ENCODE measurements around the gene THSD7A. TPM values are rescaled to one million over a fixed set of nuclear protein-coding genes. Genes with fewer than 3 reads are reported as not detected.

Gene THSD7A
- total RNA-seq, 1 donor from 2014 or later, result 3.5 TPM

GRCh38 chr7:11787534-11787933, 44.5 kb downstream of the THSD7A start:
- DNase-seq (ENCODE audit: low read depth) (no peak), FAIRE-seq (no peak)
- Mint-ChIP-seq H3K27ac (ENCODE audit: unreplicated experiment) (no peak overlapping the region), H3K27me3 (ENCODE audit: low read depth, unreplicated experiment) (no peaks in the 10 kb centered on the region), H3K4me3 (ENCODE audit: unreplicated experiment) (no peak overlapping the region), H3K36me3 (ENCODE audit: low read depth, unreplicated experiment) (no peaks in the 10 kb centered on the region), H3K4me1 (ENCODE audit: low read depth, unreplicated experiment) (peaks cover 5% of the 10 kb centered on the region), H3K9me3 (ENCODE audit: unreplicated experiment) (no peaks in the 10 kb centered on the region)
- Histone ChIP-seq H3K4me1 (ENCODE audit: insufficient read depth, low read length) (peaks cover 15% of the 10 kb centered on the region), H2AFZ (ENCODE audit: low read depth, low read length) (no peak overlapping the region), H3K36me3 (ENCODE audit: insufficient read depth, low read length) (no peaks in the 10 kb centered on the region), H3K27me3 (ENCODE audit: insufficient read depth, low read length) (no peaks in the 10 kb centered on the region), H3K4me2 (ENCODE audit: low read length) (no peak overlapping the region), H3K9me3 (ENCODE audit: insufficient read depth, low read depth, low read length) (no peaks in the 10 kb centered on the region), H3K79me2 (ENCODE audit: insufficient read depth, low read length) (no peaks in the 10 kb centered on the region), H3K4me3 (ENCODE audit: insufficient read depth, low read depth, low read length) (no peak overlapping the region), H3K27ac (ENCODE audit: low read depth, low read length) (no peak overlapping the region), H4K20me1 (ENCODE audit: insufficient read depth, low read length) (no peaks in the 10 kb centered on the region), H3K9ac (ENCODE audit: low read length) (no peak overlapping the region)
- TF ChIP-seq EZH2 (IDR thresholded peaks at IDR 0.05; ENCODE audit: insufficient read depth, low read length), result no peak
- no peak for TF ChIP-seq CTCF (IDR thresholded peaks at IDR 0.05; ENCODE audit: insufficient read depth, low read depth, low read length)

DNA sequence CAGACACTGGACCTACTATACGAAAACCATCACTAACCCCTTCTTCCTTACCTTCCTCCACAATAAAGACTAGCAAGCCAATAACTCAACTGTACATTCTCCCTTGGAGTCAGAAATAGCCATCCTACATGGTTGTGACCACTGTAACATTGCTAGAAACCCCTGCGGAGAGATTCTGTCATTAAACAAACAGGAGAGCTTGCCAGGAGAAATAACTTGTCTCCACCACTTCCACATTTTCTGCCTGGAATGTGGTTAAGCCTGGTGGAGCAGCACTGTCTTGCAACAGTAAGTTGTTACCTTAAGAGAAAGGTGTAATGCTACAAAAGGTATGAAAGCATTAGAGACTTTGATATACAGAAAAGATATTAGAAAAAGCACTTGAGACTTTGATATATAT, 45.8 kb downstream of the THSD7A start:
- no peak overlapping the region for H2AFZ ChIP-seq (ENCODE audit: low read depth, low read length)
- Mint-ChIP-seq H3K4me3 (ENCODE audit: unreplicated experiment) (no peak overlapping the region), H3K27ac (ENCODE audit: unreplicated experiment) (no peak overlapping the region), H3K4me1 (ENCODE audit: low read depth, unreplicated experiment) (peaks cover 5% of the 10 kb centered on the region), H3K36me3 (ENCODE audit: low read depth, unreplicated experiment) (no peaks in the 10 kb centered on the region), H3K9me3 (ENCODE audit: unreplicated experiment) (no peaks in the 10 kb centered on the region), H3K27me3 (ENCODE audit: low read depth, unreplicated experiment) (no peaks in the 10 kb centered on the region)
- TF ChIP-seq EZH2 (IDR thresholded peaks at IDR 0.05; ENCODE audit: insufficient read depth, low read length) (no peak), CTCF (IDR thresholded peaks at IDR 0.05; ENCODE audit: insufficient read depth, low read depth, low read length) (peak; percentile 12)
- peaks cover 15% of the 10 kb centered on the region for H3K4me1 ChIP-seq (ENCODE audit: insufficient read depth, low read length)
- no peak overlapping the region for H3K9ac ChIP-seq (ENCODE audit: low read length)
- DNase-seq (ENCODE audit: low read depth) (peak; percentile 84), FAIRE-seq (no peak)
- no peaks in the 10 kb centered on the region for H3K27me3 ChIP-seq (ENCODE audit: insufficient read depth, low read length)
- no peak overlapping the region for H3K27ac ChIP-seq (ENCODE audit: low read depth, low read length)
- no peaks in the 10 kb centered on the region for H3K36me3 ChIP-seq (ENCODE audit: insufficient read depth, low read length)
- H3K4me3 ChIP-seq (ENCODE audit: insufficient read depth, low read depth, low read length), result no peak overlapping the region
- H3K9me3 ChIP-seq (ENCODE audit: insufficient read depth, low read depth, low read length), result no peaks in the 10 kb centered on the region
- H3K79me2 ChIP-seq (ENCODE audit: insufficient read depth, low read length), result no peaks in the 10 kb centered on the region
- H3K4me2 ChIP-seq (ENCODE audit: low read length), result peak overlapping the region; percentile 56
- no peaks in the 10 kb centered on the region for H4K20me1 ChIP-seq (ENCODE audit: insufficient read depth, low read length)

GRCh38 chr7:11784769-11785536, 47.0 kb downstream of the THSD7A start:
- H3K4me3 Mint-ChIP-seq (ENCODE audit: unreplicated experiment), result no peak overlapping the region

More at GRCh38 chr7:11784769-11785536, 47.0 kb downstream of the THSD7A start:
- H2AFZ ChIP-seq (ENCODE audit: low read depth, low read length), result no peak overlapping the region
- DNase-seq (ENCODE audit: low read depth) (no peak), FAIRE-seq (no peak)
- no peaks in the 10 kb centered on the region for H3K36me3 Mint-ChIP-seq (ENCODE audit: low read depth, unreplicated experiment)
- no peaks in the 10 kb centered on the region for H4K20me1 ChIP-seq (ENCODE audit: insufficient read depth, low read length)
- H3K27ac ChIP-seq (ENCODE audit: low read depth, low read length), result no peak overlapping the region
- peaks cover 15% of the 10 kb centered on the region for H3K4me1 ChIP-seq (ENCODE audit: insufficient read depth, low read length)
- H3K9ac ChIP-seq (ENCODE audit: low read length), result no peak overlapping the region
- H3K36me3 ChIP-seq (ENCODE audit: insufficient read depth, low read length), result no peaks in the 10 kb centered on the region
- H3K4me2 ChIP-seq (ENCODE audit: low read length), result no peak overlapping the region
- TF ChIP-seq CTCF (IDR thresholded peaks at IDR 0.05; ENCODE audit: insufficient read depth, low read depth, low read length), result no peak
- no peak for TF ChIP-seq EZH2 (IDR thresholded peaks at IDR 0.05; ENCODE audit: insufficient read depth, low read length)
- no peaks in the 10 kb centered on the region for H3K79me2 ChIP-seq (ENCODE audit: insufficient read depth, low read length)
- no peaks in the 10 kb centered on the region for H3K27me3 Mint-ChIP-seq (ENCODE audit: low read depth, unreplicated experiment)
- no peak overlapping the region for H3K4me3 ChIP-seq (ENCODE audit: insufficient read depth, low read depth, low read length)
- H3K27ac Mint-ChIP-seq (ENCODE audit: unreplicated experiment), result no peak overlapping the region
- H3K27me3 ChIP-seq (ENCODE audit: insufficient read depth, low read length), result no peaks in the 10 kb centered on the region
- no peaks in the 10 kb centered on the region for H3K9me3 Mint-ChIP-seq (ENCODE audit: unreplicated experiment)
- no peaks in the 10 kb centered on the region for H3K9me3 ChIP-seq (ENCODE audit: insufficient read depth, low read depth, low read length)
- peaks cover 5% of the 10 kb centered on the region for H3K4me1 Mint-ChIP-seq (ENCODE audit: low read depth, unreplicated experiment)
